ENCODE data around the gene ZFP36L2.

Gene ZFP36L2

DNA sequence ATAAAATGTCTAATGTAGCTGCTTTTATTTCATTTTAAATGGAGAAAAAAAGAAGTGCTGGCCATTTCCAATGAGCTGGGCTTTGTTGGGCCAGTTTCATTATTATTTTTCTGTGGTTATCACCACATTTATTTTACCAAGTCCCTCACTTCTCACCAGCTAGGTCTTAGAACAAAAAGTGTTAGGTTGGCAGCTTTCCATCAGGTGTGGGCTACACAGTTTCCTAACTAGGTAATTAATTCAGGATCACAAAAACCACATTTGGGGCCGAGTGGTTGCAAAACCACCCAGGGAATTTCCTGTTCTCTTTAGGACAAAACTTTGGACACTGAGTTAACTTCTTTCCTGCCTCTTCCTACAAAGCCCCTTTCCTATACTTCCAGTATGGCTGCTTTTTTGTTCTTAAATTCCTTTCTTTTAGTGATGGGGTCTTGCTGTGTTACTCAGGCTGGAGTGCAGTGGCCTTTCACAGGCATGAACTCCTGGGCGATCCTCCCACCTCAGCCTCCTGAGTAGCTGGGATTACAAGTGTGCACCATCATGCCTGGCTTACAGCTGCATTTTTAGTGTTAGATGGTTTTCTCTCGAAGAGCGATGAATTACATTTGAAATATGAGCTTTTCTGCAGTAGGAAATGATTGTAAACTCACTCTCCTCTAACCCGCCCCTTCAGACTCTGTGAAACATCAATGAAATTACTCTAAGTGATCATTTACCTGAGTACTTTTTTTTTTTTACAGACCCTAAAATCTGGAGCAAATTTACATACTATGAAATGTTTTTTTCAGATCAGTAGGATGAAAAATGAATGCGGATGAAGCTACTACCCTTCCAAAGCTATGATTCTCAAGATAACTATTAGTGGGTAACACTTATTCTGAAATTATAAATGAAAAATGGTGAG lies 2.6 kb upstream of the ZFP36L2 start:
- peaks cover 4 to 27% of the 10 kb centered on the region in 2 donors for H3K36me3 ChIP-seq (replicated peaks in 1 of 2; ENCODE audit: control insufficient read depth in 2 of 2, insufficient read depth in 2 of 2, low read length in 2 of 2)
- H3K9me3 ChIP-seq (replicated peaks in 1 of 2; ENCODE audit: control insufficient read depth in 2 of 2, insufficient read depth in 1 of 2, low read depth in 1 of 2, low read length in 2 of 2), result no peaks in the 10 kb centered on the region
- H3K14ac ChIP-seq (ENCODE audit: low read length), result no peak overlapping the region
- H3K18ac ChIP-seq (ENCODE audit: low read length), result no peak overlapping the region
- no CpG with 5 or more reads among the region's 6 CpGs for WGBS, 2 donors (ENCODE audit: extremely low coverage in 2 of 2, insufficient read length in 2 of 2, insufficient replicate concordance in 1 of 2)
- H4K91ac ChIP-seq (ENCODE audit: low read depth, low read length, poor library complexity), result no peak overlapping the region
- H3K9ac ChIP-seq (ENCODE audit: low read depth, low read length, poor library complexity), result no peak overlapping the region
- H2BK12ac ChIP-seq (ENCODE audit: low read length), result no peak overlapping the region
- H3K4ac ChIP-seq (ENCODE audit: low read length), result no peak overlapping the region
- H2AFZ ChIP-seq (ENCODE audit: low read length), result no peak overlapping the region
- H3K4me2 ChIP-seq (ENCODE audit: insufficient read depth, low read length, poor library complexity, severe bottlenecking), result no peak overlapping the region
- H2BK5ac ChIP-seq (ENCODE audit: low read length), result no peak overlapping the region
- H3K4me3 ChIP-seq (ENCODE audit: low read length in 2 of 2), result no peak overlapping the region
- H3K4me1 ChIP-seq (ENCODE audit: control insufficient read depth in 2 of 2, insufficient read depth in 1 of 2, low read depth in 1 of 2, low read length in 2 of 2), result peaks cover 4 to 15% of the 10 kb centered on the region in 2 donors
- peaks cover 11% of the 10 kb centered on the region for H3K79me1 ChIP-seq (ENCODE audit: low read depth, low read length)
- no peaks in the 10 kb centered on the region for H3K27me3 ChIP-seq (ENCODE audit: control insufficient read depth in 3 of 3, insufficient read depth in 3 of 3, low read depth in 1 of 3, low read length in 3 of 3)
- H2AK5ac ChIP-seq (ENCODE audit: low read depth, low read length), result no peak overlapping the region
- DNase-seq (ENCODE audit: low spot score), result no peak
- no peak overlapping the region for H3K27ac ChIP-seq (replicated peaks; ENCODE audit: low read length)
- H3K23ac ChIP-seq (ENCODE audit: low read depth, low read length, poor library complexity), result no peak overlapping the region
- no peak overlapping the region for H2BK15ac ChIP-seq (ENCODE audit: low read length)
- H4K8ac ChIP-seq (ENCODE audit: low read depth, low read length), result no peak overlapping the region
- no peak overlapping the region for H2BK120ac ChIP-seq (ENCODE audit: low read depth, low read length)

- no CpG with 5 or more reads among the region's 2 CpGs for WGBS, 2 donors (ENCODE audit: extremely low coverage in 2 of 2, insufficient read length in 2 of 2, insufficient replicate concordance in 1 of 2)
- DNase-seq (ENCODE audit: low spot score), result no peak
These were observed 1.9 kb upstream of the ZFP36L2 start for GRCh38 chr2:43228321-43228751.

DNA sequence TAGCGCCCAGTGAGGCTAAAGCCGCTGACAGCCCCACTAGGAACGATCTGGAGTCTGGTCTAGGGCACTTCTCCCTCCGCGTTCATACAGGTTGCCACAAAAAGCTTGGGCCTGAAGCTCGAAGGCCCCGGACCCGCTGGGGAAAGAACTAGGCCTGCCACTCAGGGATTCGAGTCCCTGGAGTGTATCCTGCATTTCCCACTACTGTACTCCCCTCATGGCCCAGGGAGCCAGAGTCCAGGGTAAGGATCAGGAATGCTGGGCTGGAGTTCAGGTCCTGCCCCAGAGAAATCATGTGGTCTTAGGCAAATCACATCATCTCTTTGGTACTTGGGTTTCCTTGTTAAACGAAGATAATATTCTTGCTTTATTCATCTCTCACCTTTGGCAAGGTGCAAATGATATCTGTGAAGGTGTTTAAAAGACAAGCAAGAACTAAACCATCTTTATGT lies 1.4 kb upstream of the ZFP36L2 start:
- H2BK15ac ChIP-seq (ENCODE audit: low read length), result no peak overlapping the region
- WGBS, 2 donors (ENCODE audit: extremely low coverage in 2 of 2, insufficient read length in 2 of 2, insufficient replicate concordance in 1 of 2), result no CpG with 5 or more reads among the region's 10 CpGs
- peak overlapping the region; percentile 95 for H3K27ac ChIP-seq (replicated peaks; ENCODE audit: low read length)

More at GRCh38 chr2:43228321-43228751, 1.9 kb upstream of the ZFP36L2 start:
- H3K4me3 ChIP-seq (ENCODE audit: low read length in 2 of 2), result peak overlapping the region in 1 of 2 donors; percentile 93
- no peak overlapping the region for H4K8ac ChIP-seq (ENCODE audit: low read depth, low read length)
- H3K18ac ChIP-seq (ENCODE audit: low read length), result no peak overlapping the region
- no peak overlapping the region for H2BK12ac ChIP-seq (ENCODE audit: low read length)
- H2BK15ac ChIP-seq (ENCODE audit: low read length), result no peak overlapping the region
- H2BK5ac ChIP-seq (ENCODE audit: low read length), result no peak overlapping the region
- H3K4me2 ChIP-seq (ENCODE audit: insufficient read depth, low read length, poor library complexity, severe bottlenecking), result no peak overlapping the region
- H2AFZ ChIP-seq (ENCODE audit: low read length), result no peak overlapping the region
- H2BK120ac ChIP-seq (ENCODE audit: low read depth, low read length), result no peak overlapping the region
- H3K4ac ChIP-seq (ENCODE audit: low read length), result no peak overlapping the region
- no peaks in the 10 kb centered on the region for H3K27me3 ChIP-seq (ENCODE audit: control insufficient read depth in 3 of 3, insufficient read depth in 3 of 3, low read depth in 1 of 3, low read length in 3 of 3)
- peaks cover 13% of the 10 kb centered on the region for H3K79me1 ChIP-seq (ENCODE audit: low read depth, low read length)
- H3K27ac ChIP-seq (replicated peaks; ENCODE audit: low read length), result no peak overlapping the region
- no peak overlapping the region for H2AK5ac ChIP-seq (ENCODE audit: low read depth, low read length)
- H3K4me1 ChIP-seq (ENCODE audit: control insufficient read depth in 2 of 2, insufficient read depth in 1 of 2, low read depth in 1 of 2, low read length in 2 of 2), result peaks cover 6 to 20% of the 10 kb centered on the region in 2 donors
- no peak overlapping the region for H3K23ac ChIP-seq (ENCODE audit: low read depth, low read length, poor library complexity)
- H3K36me3 ChIP-seq (replicated peaks in 1 of 2; ENCODE audit: control insufficient read depth in 2 of 2, insufficient read depth in 2 of 2, low read length in 2 of 2), result peaks cover 9 to 34% of the 10 kb centered on the region in 2 donors
- H3K9me3 ChIP-seq (replicated peaks in 1 of 2; ENCODE audit: control insufficient read depth in 2 of 2, insufficient read depth in 1 of 2, low read depth in 1 of 2, low read length in 2 of 2), result no peaks in the 10 kb centered on the region
- no peak overlapping the region for H3K9ac ChIP-seq (ENCODE audit: low read depth, low read length, poor library complexity)
- H3K14ac ChIP-seq (ENCODE audit: low read length), result no peak overlapping the region
- H4K91ac ChIP-seq (ENCODE audit: low read depth, low read length, poor library complexity), result no peak overlapping the region

More for the DNA sequence above, 1.4 kb upstream of the ZFP36L2 start:
- peak overlapping the region; percentile 99 for H2BK5ac ChIP-seq (ENCODE audit: low read length)
- peaks cover 9 to 39% of the 10 kb centered on the region in 2 donors for H3K36me3 ChIP-seq (replicated peaks in 1 of 2; ENCODE audit: control insufficient read depth in 2 of 2, insufficient read depth in 2 of 2, low read length in 2 of 2)
- H3K14ac ChIP-seq (ENCODE audit: low read length), result no peak overlapping the region
- peak overlapping the region; percentile 99 for H3K18ac ChIP-seq (ENCODE audit: low read length)
- no peak overlapping the region for H2BK120ac ChIP-seq (ENCODE audit: low read depth, low read length)
- peaks cover 13% of the 10 kb centered on the region for H3K79me1 ChIP-seq (ENCODE audit: low read depth, low read length)
- H2AFZ ChIP-seq (ENCODE audit: low read length), result peak overlapping the region; percentile 87
- peak overlapping the region; percentile 86 to 93 for H3K4me3 ChIP-seq (ENCODE audit: low read length in 2 of 2)
- peaks cover 6 to 24% of the 10 kb centered on the region in 2 donors for H3K4me1 ChIP-seq (ENCODE audit: control insufficient read depth in 2 of 2, insufficient read depth in 1 of 2, low read depth in 1 of 2, low read length in 2 of 2)
- no peak overlapping the region for H2BK12ac ChIP-seq (ENCODE audit: low read length)
- no peak for DNase-seq (ENCODE audit: low spot score)
- no peaks in the 10 kb centered on the region for H3K27me3 ChIP-seq (ENCODE audit: control insufficient read depth in 3 of 3, insufficient read depth in 3 of 3, low read depth in 1 of 3, low read length in 3 of 3)
- H4K8ac ChIP-seq (ENCODE audit: low read depth, low read length), result no peak overlapping the region
- no peaks in the 10 kb centered on the region for H3K9me3 ChIP-seq (replicated peaks in 1 of 2; ENCODE audit: control insufficient read depth in 2 of 2, insufficient read depth in 1 of 2, low read depth in 1 of 2, low read length in 2 of 2)
- peak overlapping the region; percentile 1 for H2AK5ac ChIP-seq (ENCODE audit: low read depth, low read length)
- H3K23ac ChIP-seq (ENCODE audit: low read depth, low read length, poor library complexity), result peak overlapping the region; percentile 99
- H4K91ac ChIP-seq (ENCODE audit: low read depth, low read length, poor library complexity), result no peak overlapping the region
- H3K9ac ChIP-seq (ENCODE audit: low read depth, low read length, poor library complexity), result peak overlapping the region; percentile 83
- H3K4ac ChIP-seq (ENCODE audit: low read length), result no peak overlapping the region
- peak overlapping the region; percentile 96 for H3K4me2 ChIP-seq (ENCODE audit: insufficient read depth, low read length, poor library complexity, severe bottlenecking)
